GM23248 (cell line): ENCODE data around the gene INTS7. TPM values are rescaled to one million over a fixed set of nuclear protein-coding genes. Genes with fewer than 3 reads are reported as not detected.

Source experiments
- DNase-seq: peaks from one replicate; pipeline ENCODE4 v3.0.0-alpha.2; 2015
- H2AFZ ChIP-seq: fragments of 200-600 bp; sonication (generic); 2 replicates; pipeline ENCODE4 v1.6.1; 2016; ENCODE audit warnings: antibody characterized with exemption
- H3F3A ChIP-seq: fragments of 200-600 bp; sonication (generic); 2 replicates; pipeline ENCODE4 v1.6.1; 2016; ENCODE audit warnings: mild to moderate bottlenecking, antibody characterized with exemption, mixed run types; ENCODE audit not compliant: insufficient read depth
- H3K27ac ChIP-seq: fragments of 200-600 bp; sonication (generic); 2 replicates; pipeline ENCODE4 v1.5.1; 2016; ENCODE audit warnings: mild to moderate bottlenecking
- H3K27me3 ChIP-seq: fragments of 200-600 bp; sonication (generic); replicated peaks from 2 replicates; pipeline ENCODE4 v1.6.1; 2016; ENCODE audit warnings: mild to moderate bottlenecking; ENCODE audit not compliant: insufficient read depth
- H3K36me3 ChIP-seq: fragments of 200-600 bp; sonication (generic); 2 replicates; pipeline ENCODE4 v1.6.1; 2016; ENCODE audit warnings: low read depth, mild to moderate bottlenecking
- H3K4me1 ChIP-seq: fragments of 200-600 bp; sonication (generic); 2 replicates; pipeline ENCODE4 v1.6.1; 2016; ENCODE audit warnings: mild to moderate bottlenecking; ENCODE audit not compliant: insufficient read depth
- H3K4me2 ChIP-seq: fragments of 200-600 bp; sonication (generic); one replicate; pipeline ENCODE4 v1.6.1; 2016; ENCODE audit warnings: mild to moderate bottlenecking; ENCODE audit not compliant: unreplicated experiment
- H3K4me3 ChIP-seq: fragments of 200-600 bp; sonication (generic); 2 replicates; pipeline ENCODE4 v1.5.1; 2016; ENCODE audit warnings: mild to moderate bottlenecking
- H3K79me2 ChIP-seq: fragments of 200-600 bp; sonication (generic); 2 replicates; pipeline ENCODE4 v1.6.1; 2016; ENCODE audit warnings: mild to moderate bottlenecking; ENCODE audit not compliant: insufficient read depth
- H3K9ac ChIP-seq: fragments of 200-600 bp; sonication (generic); 2 replicates; pipeline ENCODE4 v1.6.1; 2016; ENCODE audit warnings: mild to moderate bottlenecking
- H3K9me2 ChIP-seq: fragments of 200-600 bp; sonication (generic); 2 replicates; pipeline ENCODE4 v1.6.1; 2016; ENCODE audit warnings: mixed run types, mild to moderate bottlenecking, moderate library complexity; ENCODE audit not compliant: insufficient read depth
- H3K9me3 ChIP-seq: fragments of 200-600 bp; sonication (generic); one replicate; pipeline ENCODE4 v1.6.1; 2017; ENCODE audit warnings: low read depth
- H4K20me1 ChIP-seq: fragments of 200-600 bp; sonication (generic); 2 replicates; pipeline ENCODE4 v1.6.0; 2016; ENCODE audit not compliant: insufficient read depth
- EZH2 ChIP-seq: fragments of 200-600 bp; sonication (generic); IDR thresholded peaks from 2 replicates; pipeline ENCODE4 v1.6.1; 2018; ENCODE audit warnings: antibody characterized with exemption, mild to moderate bottlenecking; ENCODE audit not compliant: insufficient read depth, poor library complexity, severe bottlenecking
- EZH2phosphoT487 ChIP-seq: fragments of 200-600 bp; sonication (generic); IDR thresholded peaks from 2 replicates; pipeline ENCODE4 v1.6.1; 2018; ENCODE audit warnings: antibody characterized with exemption, moderate library complexity, mild to moderate bottlenecking, low read depth; ENCODE audit not compliant: insufficient read depth
- WGBS, 2 experiments: methylation state at CpG; one replicate each; pipeline ENCODE4 v1.1.6; 2015 to 2017; ENCODE audit warnings: low lambda C conversion rate in 2 of 2, low coverage in 1 of 2; ENCODE audit errors: missing lambda C conversion rate in 2 of 2; 5-methylcytosine and 5-hydroxymethylcytosine counted together
- in situ Hi-C: fragments of 300-500 bp; cut with MboI; formaldehyde crosslinking; loops from 2 replicates; pipeline ENCODE4 v1.15.0; 2020
- polyA plus RNA-seq: library from polyadenylated mRNA; unstranded; fragments of >200 nt; fragmentation: Nextera tagmentation; extraction: Ambion mirVana; gene quantifications from 2 replicates; pipeline ENCODE4 v1.2.1, GENCODE V29; 2016
- total RNA-seq: library from RNA; depleted of rRNA; stranded (reverse); fragments of >200 nt; shearing (Covaris generic); gene quantifications from 2 replicates; pipeline ENCODE4 v1.2.3, GENCODE V29; 2014

The INTS7 gene
- total and polyA plus RNA-seq, 2 experiments from 2014 or later = 9.8 to 12.1 TPM

DNA sequence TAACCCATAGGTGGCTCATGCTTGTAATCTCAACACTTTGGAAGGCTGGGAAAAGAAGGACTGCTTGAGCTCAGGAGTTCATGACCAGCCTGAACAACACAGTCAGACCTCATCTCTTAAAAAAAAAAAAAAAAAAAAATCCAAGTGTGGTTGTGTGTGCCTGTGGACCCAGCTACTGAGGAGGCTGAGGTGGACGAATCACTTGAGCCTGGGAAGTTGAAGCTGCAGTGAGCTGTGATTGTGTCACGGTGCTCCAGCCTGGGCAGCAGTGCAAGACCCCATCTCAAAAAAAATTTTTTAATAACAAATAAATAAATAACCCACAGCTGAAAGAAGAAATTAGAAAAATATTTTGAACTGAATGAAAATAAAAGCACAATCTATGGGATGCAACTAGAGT is 13.8 kb downstream of the INTS7 start:
- Histone ChIP-seq H3K9ac (no peak overlapping the region), H3K36me3 (peaks cover 4% of the 10 kb centered on the region), H3K4me2 (no peak overlapping the region), H3K4me1 (no peaks in the 10 kb centered on the region), H3K4me3 (no peak overlapping the region), H3K27me3 (no peaks in the 10 kb centered on the region), H4K20me1 (no peaks in the 10 kb centered on the region), H3F3A (no peaks in the 10 kb centered on the region), H2AFZ (no peak overlapping the region), H3K9me2 (no peaks in the 10 kb centered on the region), H3K9me3 (no peaks in the 10 kb centered on the region), H3K79me2 (peaks cover 51% of the 10 kb centered on the region), H3K27ac (no peak overlapping the region)
- DNase-seq = peak; percentile 3
- 98 to 100% methylated on average over 2 of the region's 2 CpGs for WGBS, 2 experiments
- TF ChIP-seq EZH2phosphoT487 (no peak), EZH2 (no peak)
- in situ Hi-C loops = loop anchor here (25.0 kb wide), 1 partner anchor 334 kb away; the partner anchor contains the start of gene NEK2

DNA sequence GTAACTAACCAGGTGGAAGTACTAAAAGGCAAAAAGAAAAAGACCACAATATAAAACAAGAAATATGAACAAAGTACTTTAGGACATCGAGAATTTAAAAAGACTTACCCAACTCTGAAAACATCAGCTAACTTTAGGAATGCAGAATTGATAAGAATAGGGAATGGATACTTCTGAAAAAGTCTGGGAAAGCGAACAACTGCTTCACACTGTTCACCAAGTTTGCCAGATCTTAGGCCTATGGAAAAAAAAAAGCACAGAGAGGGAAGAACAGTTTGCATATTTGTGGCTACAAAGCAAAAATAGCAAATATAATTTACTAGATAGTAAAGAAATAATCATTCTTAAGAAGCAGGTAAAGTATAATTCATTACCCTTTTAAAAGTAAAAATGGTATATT is 14.4 kb downstream of the INTS7 start:
- Histone ChIP-seq H3K9me3 (no peaks in the 10 kb centered on the region), H3K79me2 (peaks cover 45% of the 10 kb centered on the region), H3K27me3 (no peaks in the 10 kb centered on the region), H3F3A (no peaks in the 10 kb centered on the region), H3K36me3 (peaks cover 4% of the 10 kb centered on the region), H4K20me1 (no peaks in the 10 kb centered on the region), H3K4me3 (no peak overlapping the region), H3K9ac (no peak overlapping the region), H3K9me2 (no peaks in the 10 kb centered on the region), H3K27ac (no peak overlapping the region), H3K4me1 (no peaks in the 10 kb centered on the region), H2AFZ (no peak overlapping the region), H3K4me2 (no peak overlapping the region)
- WGBS, 2 experiments = 98 to 100% methylated on average over 2 of the region's 2 CpGs
- in situ Hi-C loops = loop anchor here (25.0 kb wide), 1 partner anchor 334 kb away; the partner anchor contains the start of gene NEK2
- no peak for TF ChIP-seq EZH2phosphoT487
- TF ChIP-seq EZH2 = no peak
- DNase-seq = no peak

DNA sequence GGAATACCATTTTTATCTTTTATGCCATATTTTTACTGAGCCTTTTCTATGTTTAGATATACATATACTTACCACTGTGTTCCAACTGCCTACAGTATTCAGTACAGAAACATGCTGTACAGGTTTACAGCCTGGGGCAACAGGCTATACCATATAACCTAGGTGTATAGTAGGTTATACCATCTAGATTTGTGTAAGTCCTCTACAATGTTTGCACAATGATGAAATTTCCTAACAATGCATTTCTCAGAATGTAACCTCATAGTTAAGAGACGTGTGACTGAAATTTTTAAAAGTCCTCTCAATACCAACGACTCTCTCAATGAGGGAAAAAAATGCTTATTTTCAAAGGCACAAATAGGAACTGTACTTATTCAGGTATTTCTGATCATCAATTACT is 21.7 kb downstream of the INTS7 start:
- WGBS, 2 experiments = 85 to 87% methylated on average over 2 of the region's 2 CpGs
- Histone ChIP-seq H3F3A (no peaks in the 10 kb centered on the region), H3K9me2 (no peaks in the 10 kb centered on the region), H3K4me3 (no peak overlapping the region), H3K9me3 (no peaks in the 10 kb centered on the region), H3K79me2 (no peaks in the 10 kb centered on the region), H2AFZ (no peak overlapping the region), H4K20me1 (no peaks in the 10 kb centered on the region), H3K27ac (no peak overlapping the region), H3K4me1 (no peaks in the 10 kb centered on the region), H3K36me3 (no peaks in the 10 kb centered on the region; the same call in 1 of the 2 replicates), H3K27me3 (no peaks in the 10 kb centered on the region), H3K9ac (no peak overlapping the region), H3K4me2 (no peak overlapping the region)
- DNase-seq = no peak
- no peak for TF ChIP-seq EZH2phosphoT487
- in situ Hi-C loops = loop anchor here (25.0 kb wide), 1 partner anchor 326 kb away; the partner anchor contains the start of gene NEK2

DNA sequence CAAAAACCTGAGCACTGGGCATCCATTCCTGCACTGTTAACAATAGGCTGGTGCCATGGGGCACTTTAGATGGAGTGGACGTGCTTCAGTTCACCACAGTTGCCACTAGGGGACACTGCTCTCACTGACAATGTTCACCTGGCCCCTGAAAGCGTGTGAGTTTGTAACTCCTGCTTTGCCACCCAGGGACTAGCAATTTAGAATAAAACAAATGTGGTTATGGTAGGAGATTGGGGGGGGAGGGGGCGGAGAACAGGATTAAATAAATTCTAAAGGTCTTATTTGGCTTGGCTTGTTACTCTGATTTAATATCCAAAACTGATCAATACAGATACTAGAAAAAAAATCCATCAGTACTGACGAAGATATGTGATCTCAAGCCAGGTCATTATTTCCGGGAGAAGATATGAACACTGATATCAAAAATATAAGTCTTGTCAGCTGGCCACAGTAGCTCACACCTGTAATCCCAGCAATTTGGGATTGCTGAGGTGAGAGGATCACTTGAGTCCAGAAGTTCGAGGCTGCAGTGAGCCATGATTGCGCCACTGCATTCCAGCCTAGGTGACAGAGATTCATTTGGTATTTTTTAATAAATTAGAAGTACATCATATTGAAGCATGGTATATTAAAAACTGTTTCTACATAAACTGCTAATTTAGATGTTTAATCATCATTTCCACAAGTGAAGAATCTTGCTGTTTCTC is 23.2 kb downstream of the INTS7 start:
- no peaks in the 10 kb centered on the region for H3K27me3 ChIP-seq
- 55 to 56% methylated on average over 7 of the region's 7 CpGs for WGBS, 2 experiments
- no peak overlapping the region for H3K4me3 ChIP-seq
- no peaks in the 10 kb centered on the region for H3K9me3 ChIP-seq
- no peak overlapping the region for H3K4me2 ChIP-seq
- H3F3A ChIP-seq = no peaks in the 10 kb centered on the region
- H3K27ac ChIP-seq = no peak overlapping the region
- H3K79me2 ChIP-seq = no peaks in the 10 kb centered on the region
- H3K36me3 ChIP-seq = no peaks in the 10 kb centered on the region; the same call in 1 of the 2 replicates
- H4K20me1 ChIP-seq = no peaks in the 10 kb centered on the region
- no peak overlapping the region for H3K9ac ChIP-seq
- in situ Hi-C loops = loop anchor here (25.0 kb wide), 1 partner anchor 325 kb away; the partner anchor contains the start of gene NEK2
- TF ChIP-seq EZH2phosphoT487 (no peak), EZH2 (no peak)
- H3K4me1 ChIP-seq = no peaks in the 10 kb centered on the region
- peak; percentile 80 for DNase-seq
- H3K9me2 ChIP-seq = no peaks in the 10 kb centered on the region
- no peak overlapping the region for H2AFZ ChIP-seq

DNA sequence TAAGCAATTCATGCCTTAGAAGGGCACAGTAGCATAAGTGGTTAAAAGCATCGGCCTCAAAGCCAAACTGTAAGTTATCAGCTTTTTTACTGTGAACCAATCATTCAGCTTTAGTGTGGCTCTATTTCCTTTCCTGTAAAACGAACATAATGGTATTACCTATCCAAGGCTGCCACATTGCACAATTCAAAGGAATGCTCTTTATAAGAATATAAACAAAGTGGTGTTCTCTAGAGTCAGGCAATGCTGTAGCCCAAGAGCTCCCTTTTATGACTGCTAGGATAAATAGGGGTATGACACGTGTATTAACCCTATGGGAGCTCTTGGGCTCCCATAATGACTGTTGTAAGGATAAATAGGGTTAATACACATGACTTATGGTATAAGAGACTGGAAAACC is 25.4 kb downstream of the INTS7 start:
- Histone ChIP-seq H3K4me1 (no peaks in the 10 kb centered on the region), H3K79me2 (no peaks in the 10 kb centered on the region), H3K4me2 (no peak overlapping the region), H3K9me3 (no peaks in the 10 kb centered on the region), H3K9me2 (no peaks in the 10 kb centered on the region), H3K9ac (no peak overlapping the region), H3K4me3 (no peak overlapping the region), H3K36me3 (0 out of 2 replicates have a peak, but pooled peaks cover 7% of the 10 kb centered on the region), H3K27me3 (no peaks in the 10 kb centered on the region), H3K27ac (no peak overlapping the region), H2AFZ (no peak overlapping the region), H3F3A (no peaks in the 10 kb centered on the region), H4K20me1 (no peaks in the 10 kb centered on the region)
- DNase-seq = no peak
- no peak for TF ChIP-seq EZH2
- TF ChIP-seq EZH2phosphoT487 = no peak
- in situ Hi-C loops = loop anchor here (25.0 kb wide), 1 partner anchor 323 kb away; the partner anchor contains the start of gene NEK2
- 81 to 85% methylated on average over 3 of the region's 3 CpGs for WGBS, 2 experiments
